Fibroblast of lung (primary cell): ENCODE results near the gene GALNT12. TPM values are rescaled to one million over a fixed set of nuclear protein-coding genes. Genes with fewer than 3 reads are reported as not detected.

Source experiments
- DNase-seq, 2 donors: peaks; one replicate each; pipeline versions ENCODE4 v3.0.0 to v3.0.0-alpha.2; 2010; ENCODE audit warnings: low read depth in 2 of 2
- H2AFZ ChIP-seq: 2 replicates; pipeline ENCODE4 v1.5.1; 2012; ENCODE audit warnings: low read length, control low read depth, inconsistent platforms
- H3K27ac ChIP-seq: 2 replicates; pipeline ENCODE4 v1.5.1; 2011; ENCODE audit warnings: low read length, control low read depth; ENCODE audit not compliant: insufficient read depth
- H3K27me3 ChIP-seq: 2 replicates; pipeline ENCODE4 v1.5.1; 2011; ENCODE audit warnings: mild to moderate bottlenecking, low read length; ENCODE audit not compliant: control insufficient read depth, insufficient read depth
- H3K36me3 ChIP-seq: 2 replicates; pipeline ENCODE4 v1.5.1; 2011; ENCODE audit warnings: low read length; ENCODE audit not compliant: control insufficient read depth, insufficient read depth
- H3K4me1 ChIP-seq: 2 replicates; pipeline ENCODE4 v1.5.1; 2011; ENCODE audit warnings: low read length; ENCODE audit not compliant: control insufficient read depth, insufficient read depth; ENCODE audit errors: extremely low read depth
- H3K4me2 ChIP-seq: 2 replicates; pipeline ENCODE4 v1.5.1; 2011; ENCODE audit warnings: low read length, control low read depth; ENCODE audit not compliant: insufficient read depth; ENCODE audit errors: extremely low read depth
- H3K4me3 ChIP-seq, 4 experiments: fragments of 200-600 bp in 1 of 4; sonication (generic) in 1 of 4; replicated peaks in 1 of 4; 2 replicates each; pipeline ENCODE4 v1.5.1; 2011 to 2016; ENCODE audit warnings: low read length in 4 of 4, low read depth in 3 of 4, mild to moderate bottlenecking in 3 of 4, control low read depth in 2 of 4, inconsistent platforms in 1 of 4, mixed read lengths in 1 of 4; ENCODE audit not compliant: insufficient read depth in 1 of 4; ENCODE audit errors: control extremely low read depth in 1 of 4
- H3K79me2 ChIP-seq: 2 replicates; pipeline ENCODE4 v1.5.1; 2012; ENCODE audit warnings: mild to moderate bottlenecking, low read length, inconsistent platforms; ENCODE audit not compliant: control insufficient read depth, insufficient read depth
- H3K9ac ChIP-seq: 2 replicates; pipeline ENCODE4 v1.5.1; 2011; ENCODE audit warnings: mild to moderate bottlenecking, low read length, control low read depth; ENCODE audit not compliant: insufficient read depth
- H3K9me3 ChIP-seq: 2 replicates; pipeline ENCODE4 v1.5.1; 2012; ENCODE audit warnings: low read depth, low read length; ENCODE audit not compliant: control insufficient read depth, insufficient read depth
- H4K20me1 ChIP-seq: 2 replicates; pipeline ENCODE4 v1.5.1; 2011; ENCODE audit warnings: low read length; ENCODE audit not compliant: control insufficient read depth, insufficient read depth; ENCODE audit errors: extremely low read depth
- EZH2 ChIP-seq: IDR thresholded peaks from 2 replicates; pipeline ENCODE4 v1.5.1; 2012; ENCODE audit warnings: low read length, control low read depth, mild to moderate bottlenecking; ENCODE audit errors: missing control alignments
- polyA plus RNA-seq, 2 donors: library from polyadenylated mRNA; depleted of rRNA in 1 of 2; stranded (reverse) in 1 of 2; unstranded in 1 of 2; fragments of >200 nt; gene quantifications; 2 replicates each; pipeline ENCODE4 v1.2.1, GENCODE V29; 2011 to 2012; ENCODE audit warnings: missing spikeins in 1 of 2
- total RNA-seq: library from RNA; depleted of rRNA; stranded (reverse); fragments of >200 nt; gene quantifications from 2 replicates; pipeline ENCODE4 v1.2.1, GENCODE V29; 2014
- TF ChIP-seq, protein P1 (sequence below), 2 donors: IDR thresholded peaks in 1 of 2; conservative IDR thresholded peaks in 1 of 2; 1 replicate in 1 of 2; 2 replicates in 1 of 2; pipeline ENCODE4 v1.5.1; 2011 to 2012; ENCODE audit warnings: low read length in 2 of 2, control low read depth in 1 of 2, inconsistent platforms in 1 of 2, low read depth in 1 of 2, mild to moderate bottlenecking in 1 of 2

Gene GALNT12
- total and polyA plus RNA-seq, 2 donors (not counting 1 experiment from before 2014, with no cell fraction given) = 9.4 to 18.2 TPM

DNA sequence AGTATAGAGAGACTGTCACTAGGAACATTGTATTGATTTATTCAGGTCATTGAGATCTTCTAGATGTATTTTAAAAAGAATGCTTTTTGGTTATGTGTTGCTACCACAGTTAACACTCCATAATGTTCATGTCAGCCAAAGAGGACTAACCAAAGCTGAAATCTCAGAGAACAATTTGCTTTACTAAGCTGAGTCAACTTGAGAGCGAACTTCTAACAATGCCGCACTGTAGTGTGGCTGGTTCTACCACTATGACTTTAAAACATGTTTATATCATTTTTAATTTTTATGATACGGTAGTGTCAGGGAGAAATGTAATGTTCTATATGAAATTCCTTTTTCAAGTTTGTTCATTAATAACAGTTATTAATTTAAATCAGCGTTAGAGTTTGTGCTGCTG is 42.1 kb downstream of the GALNT12 start:
- no peak for DNase-seq
- no peaks in the 10 kb centered on the region for H3K79me2 ChIP-seq

DNA sequence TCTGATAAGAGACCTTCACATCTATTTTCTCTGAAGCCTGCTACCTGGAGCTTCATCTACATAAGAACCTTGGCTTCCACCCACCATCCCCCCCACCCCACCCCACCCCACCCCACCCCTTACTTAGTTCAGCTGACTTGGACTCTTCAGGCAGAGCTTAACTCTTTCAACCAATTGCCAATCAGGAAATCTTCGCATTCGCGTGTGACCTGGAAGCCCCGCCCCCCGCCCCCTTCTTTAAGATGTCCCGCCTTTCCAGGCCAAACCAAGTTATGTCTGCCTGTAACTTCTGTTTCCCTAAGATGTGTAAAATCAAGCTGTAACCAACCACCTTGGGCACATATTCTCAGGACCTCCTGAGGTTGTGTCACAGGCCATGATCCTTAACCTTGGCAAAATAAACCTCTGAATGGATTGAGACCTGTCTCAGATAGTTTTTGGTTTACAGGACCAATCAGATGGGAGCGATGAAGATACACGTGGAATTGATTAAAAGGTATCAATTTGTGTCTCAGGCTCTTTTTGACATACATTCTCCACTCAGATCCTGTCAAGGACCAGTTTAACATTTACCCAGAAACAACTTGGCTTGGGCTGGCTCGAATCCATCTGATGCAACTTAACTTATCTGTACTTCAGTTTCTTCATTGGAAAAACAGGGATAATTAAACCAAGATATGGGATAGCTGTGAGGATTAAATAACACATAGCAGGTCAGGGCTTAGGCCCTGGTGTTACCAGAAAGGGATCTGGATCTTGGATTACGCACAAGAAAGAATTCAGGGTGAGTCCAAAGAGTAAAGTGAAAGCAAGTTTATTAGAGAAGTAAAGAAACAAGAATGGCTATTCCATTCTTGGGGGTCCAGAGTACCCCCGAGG is 43.6 kb downstream of the GALNT12 start:
- Histone ChIP-seq H2AFZ (no peak overlapping the region), H3K36me3 (no peaks in the 10 kb centered on the region), H3K9me3 (no peaks in the 10 kb centered on the region), H3K4me1 (no peaks in the 10 kb centered on the region), H3K27me3 (no peaks in the 10 kb centered on the region), H3K9ac (no peak overlapping the region), H4K20me1 (no peaks in the 10 kb centered on the region), H3K27ac (no peak overlapping the region), H3K79me2 (no peaks in the 10 kb centered on the region), H3K4me2 (no peak overlapping the region), H3K4me3 (no peak overlapping the region)
- DNase-seq = no peak
- TF ChIP-seq, protein P1, sequence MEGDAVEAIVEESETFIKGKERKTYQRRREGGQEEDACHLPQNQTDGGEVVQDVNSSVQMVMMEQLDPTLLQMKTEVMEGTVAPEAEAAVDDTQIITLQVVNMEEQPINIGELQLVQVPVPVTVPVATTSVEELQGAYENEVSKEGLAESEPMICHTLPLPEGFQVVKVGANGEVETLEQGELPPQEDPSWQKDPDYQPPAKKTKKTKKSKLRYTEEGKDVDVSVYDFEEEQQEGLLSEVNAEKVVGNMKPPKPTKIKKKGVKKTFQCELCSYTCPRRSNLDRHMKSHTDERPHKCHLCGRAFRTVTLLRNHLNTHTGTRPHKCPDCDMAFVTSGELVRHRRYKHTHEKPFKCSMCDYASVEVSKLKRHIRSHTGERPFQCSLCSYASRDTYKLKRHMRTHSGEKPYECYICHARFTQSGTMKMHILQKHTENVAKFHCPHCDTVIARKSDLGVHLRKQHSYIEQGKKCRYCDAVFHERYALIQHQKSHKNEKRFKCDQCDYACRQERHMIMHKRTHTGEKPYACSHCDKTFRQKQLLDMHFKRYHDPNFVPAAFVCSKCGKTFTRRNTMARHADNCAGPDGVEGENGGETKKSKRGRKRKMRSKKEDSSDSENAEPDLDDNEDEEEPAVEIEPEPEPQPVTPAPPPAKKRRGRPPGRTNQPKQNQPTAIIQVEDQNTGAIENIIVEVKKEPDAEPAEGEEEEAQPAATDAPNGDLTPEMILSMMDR (conservative IDR thresholded peaks at IDR 0.05 in 1 of 2, IDR thresholded peaks at IDR 0.05 in 1 of 2; ENCODE audit: low read depth in 1 of 2, low read length in 2 of 2) = no peak
- TF ChIP-seq EZH2 = no peak

More for the DNA sequence above, 42.1 kb downstream of the GALNT12 start:
- Histone ChIP-seq H3K27ac (no peak overlapping the region), H2AFZ (no peak overlapping the region), H3K4me3 (no peak overlapping the region), H3K4me1 (no peaks in the 10 kb centered on the region), H3K9me3 (no peaks in the 10 kb centered on the region), H3K36me3 (no peaks in the 10 kb centered on the region), H3K4me2 (no peak overlapping the region), H4K20me1 (no peaks in the 10 kb centered on the region), H3K27me3 (no peaks in the 10 kb centered on the region), H3K9ac (no peak overlapping the region)
- no peak for TF ChIP-seq EZH2
- TF ChIP-seq, protein P1 (conservative IDR thresholded peaks at IDR 0.05 in 1 of 2, IDR thresholded peaks at IDR 0.05 in 1 of 2; ENCODE audit: low read depth in 1 of 2, low read length in 2 of 2) = no peak

DNA sequence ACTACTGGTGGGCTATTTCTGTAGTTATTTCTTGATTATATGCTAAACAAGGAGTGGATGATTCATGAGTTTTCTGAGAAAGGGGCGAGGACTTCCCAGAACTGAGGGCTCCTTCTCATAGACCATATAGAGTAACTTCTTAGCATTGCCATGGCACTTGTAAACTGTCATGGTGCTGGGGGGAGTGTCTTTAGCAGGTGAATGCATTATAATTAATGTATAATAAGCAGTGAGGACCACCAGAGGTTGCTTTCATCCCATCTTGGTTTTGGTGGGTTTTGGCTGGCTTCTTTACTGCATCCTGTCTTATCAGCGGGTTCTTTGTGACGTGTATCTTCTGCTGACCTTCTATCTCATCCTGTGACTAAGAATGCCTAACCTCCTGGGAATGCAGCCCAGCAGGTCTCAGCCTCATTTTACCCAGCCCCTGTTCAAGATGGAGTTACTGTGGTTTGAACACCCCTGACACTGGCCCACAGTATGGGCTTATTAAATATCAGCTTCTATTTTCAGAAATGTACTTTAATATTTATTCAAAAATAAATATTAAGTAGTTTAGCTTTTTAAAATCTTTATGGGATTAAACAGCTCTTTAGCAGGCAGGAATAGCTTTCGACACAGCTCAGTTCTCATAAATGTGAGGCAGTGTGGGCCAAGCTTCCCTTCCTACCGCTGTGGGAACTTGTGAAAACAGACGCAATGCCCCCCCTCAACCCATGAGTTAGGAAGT is 44.4 kb downstream of the GALNT12 start:
- peak in 1 of 2 donors; percentile 11 for DNase-seq
- no peak overlapping the region for H3K4me2 ChIP-seq
- TF ChIP-seq EZH2 = no peak
- TF ChIP-seq, protein P1 (conservative IDR thresholded peaks at IDR 0.05 in 1 of 2, IDR thresholded peaks at IDR 0.05 in 1 of 2; ENCODE audit: low read depth in 1 of 2, low read length in 2 of 2) = no peak
- no peaks in the 10 kb centered on the region for H3K4me1 ChIP-seq
- no peak overlapping the region for H3K9ac ChIP-seq
- no peaks in the 10 kb centered on the region for H3K79me2 ChIP-seq
- H3K27ac ChIP-seq = no peak overlapping the region
- no peaks in the 10 kb centered on the region for H3K27me3 ChIP-seq
- H3K36me3 ChIP-seq = no peaks in the 10 kb centered on the region
- H3K4me3 ChIP-seq = no peak overlapping the region
- no peaks in the 10 kb centered on the region for H3K9me3 ChIP-seq
- H4K20me1 ChIP-seq = no peaks in the 10 kb centered on the region
- H2AFZ ChIP-seq = no peak overlapping the region
